ENCODE results near the gene LARGE1. TPM values are rescaled to one million over a fixed set of nuclear protein-coding genes. Genes with fewer than 3 reads are reported as not detected.

LARGE1 gene
- total and polyA plus RNA-seq, 2 of the 13 experiments (the other 11 are each of a cell fraction or from before 2014, with no cell fraction given), result 8.4 to 11.0 TPM

DNA sequence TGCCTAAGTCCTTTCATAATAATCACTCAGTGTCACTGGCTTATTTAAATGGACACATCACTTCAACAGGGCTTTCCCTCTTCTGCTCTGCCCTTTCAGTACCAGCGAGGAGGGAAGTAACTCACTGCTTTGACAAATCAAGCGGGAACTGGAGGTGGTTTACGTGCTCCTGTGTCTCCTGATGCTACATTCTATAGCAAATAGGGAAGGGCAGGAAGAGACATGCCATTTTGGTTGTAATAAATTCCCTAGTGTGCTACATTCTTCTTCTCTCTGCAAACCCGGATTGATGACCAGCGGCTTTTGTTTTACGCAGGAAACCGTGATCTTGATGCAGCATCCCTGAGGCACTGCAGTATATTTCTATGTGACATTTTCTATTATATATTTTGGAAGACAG is 491.0 kb downstream of the LARGE1 start:
- ChIA-PET POLR2A (no interaction called here), CTCF (ENCODE audit: low intra/inter-chr PET ratio, low total read pairs) (no interaction called here)
- in situ Hi-C loops (cut with HindIII; ENCODE audit: extremely low pct_ligation_motif_present, low pct_unique_long_range_greater_than_20kb) (no loop called here), intact Hi-C loops (cut with micrococcal nuclease; ENCODE audit: unreplicated experiment) (no loop called here)
- WGBS (ENCODE audit: low lambda C conversion rate), result 95% methylated on average over 7 of the region's 7 CpGs
- Histone ChIP-seq H3K9me3 (ENCODE audit: low read length) (no peaks in the 10 kb centered on the region), H2AFZ (ENCODE audit: low read length) (no peak overlapping the region), H3K36me3 (replicated peaks in 1 of 2; ENCODE audit: control insufficient read depth in 1 of 2, insufficient read depth in 2 of 2, low read length in 2 of 2) (no peaks in the 10 kb centered on the region), H3K4me1 (ENCODE audit: insufficient read depth, low read length) (peaks cover 9% of the 10 kb centered on the region), H3K79me2 (ENCODE audit: insufficient read depth, low read length) (no peaks in the 10 kb centered on the region), H3K27ac (ENCODE audit: extremely low read length, insufficient read depth, low read length) (no peak overlapping the region), H3K4me3 (replicated peaks in 1 of 3; ENCODE audit: insufficient read depth in 1 of 3, low read depth in 2 of 3, low read length in 3 of 3) (no peak overlapping the region), H3K4me2 (ENCODE audit: low read depth, low read length) (no peak overlapping the region), H4K20me1 (ENCODE audit: insufficient read depth, low read length) (no peaks in the 10 kb centered on the region), H3K27me3 (ENCODE audit: control insufficient read depth in 1 of 2, insufficient read depth in 2 of 2, low read length in 2 of 2) (no peaks in the 10 kb centered on the region), H3K9ac (ENCODE audit: insufficient read depth, low read depth, low read length) (no peak overlapping the region)
- TF ChIP-seq, protein P1, sequence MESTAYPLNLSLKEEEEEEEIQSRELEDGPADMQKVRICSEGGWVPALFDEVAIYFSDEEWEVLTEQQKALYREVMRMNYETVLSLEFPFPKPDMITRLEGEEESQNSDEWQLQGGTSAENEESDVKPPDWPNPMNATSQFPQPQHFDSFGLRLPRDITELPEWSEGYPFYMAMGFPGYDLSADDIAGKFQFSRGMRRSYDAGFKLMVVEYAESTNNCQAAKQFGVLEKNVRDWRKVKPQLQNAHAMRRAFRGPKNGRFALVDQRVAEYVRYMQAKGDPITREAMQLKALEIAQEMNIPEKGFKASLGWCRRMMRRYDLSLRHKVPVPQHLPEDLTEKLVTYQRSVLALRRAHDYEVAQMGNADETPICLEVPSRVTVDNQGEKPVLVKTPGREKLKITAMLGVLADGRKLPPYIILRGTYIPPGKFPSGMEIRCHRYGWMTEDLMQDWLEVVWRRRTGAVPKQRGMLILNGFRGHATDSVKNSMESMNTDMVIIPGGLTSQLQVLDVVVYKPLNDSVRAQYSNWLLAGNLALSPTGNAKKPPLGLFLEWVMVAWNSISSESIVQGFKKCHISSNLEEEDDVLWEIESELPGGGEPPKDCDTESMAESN (CRISPR knock-in tag; conservative IDR thresholded peaks at IDR 0.05), result no peak
- TF ChIP-seq, protein P2, sequence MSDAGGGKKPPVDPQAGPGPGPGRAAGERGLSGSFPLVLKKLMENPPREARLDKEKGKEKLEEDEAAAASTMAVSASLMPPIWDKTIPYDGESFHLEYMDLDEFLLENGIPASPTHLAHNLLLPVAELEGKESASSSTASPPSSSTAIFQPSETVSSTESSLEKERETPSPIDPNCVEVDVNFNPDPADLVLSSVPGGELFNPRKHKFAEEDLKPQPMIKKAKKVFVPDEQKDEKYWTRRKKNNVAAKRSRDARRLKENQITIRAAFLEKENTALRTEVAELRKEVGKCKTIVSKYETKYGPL (CRISPR knock-in tag; IDR thresholded peaks at IDR 0.05), result no peak
- DNase-seq (ENCODE audit: low spot score), result no peak
- BruUV-seq (replicated peaks), result no TSS peak
- no peak for FAIRE-seq
- ATAC-seq, result no peak

DNA sequence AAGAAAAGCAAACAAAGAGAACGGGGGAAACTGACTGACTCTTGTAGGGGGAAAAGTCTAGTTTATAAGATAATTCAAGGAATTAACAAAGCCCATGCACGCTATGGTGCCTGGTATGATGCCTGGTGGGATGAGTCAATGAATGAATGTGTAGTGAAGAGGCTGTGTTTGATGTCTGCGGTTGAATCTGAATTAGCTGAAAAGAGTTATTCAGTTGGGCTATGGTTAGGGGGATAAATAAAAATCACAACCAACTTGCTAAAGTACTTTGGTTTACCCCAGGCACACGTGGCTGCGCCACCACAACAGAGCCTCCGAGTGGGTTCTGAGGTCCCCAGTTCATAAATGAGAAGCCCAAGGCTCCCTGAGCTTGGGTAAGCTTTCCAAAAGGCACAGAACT is 492.8 kb downstream of the LARGE1 start:
- no peak overlapping the region for H3K4me2 ChIP-seq (ENCODE audit: low read depth, low read length)
- no peak overlapping the region for H3K27ac ChIP-seq (ENCODE audit: extremely low read length, insufficient read depth, low read length)
- no TSS peak for BruUV-seq (replicated peaks)
- ChIA-PET CTCF (ENCODE audit: low intra/inter-chr PET ratio, low total read pairs) (no interaction called here), POLR2A (no interaction called here)
- no peak for ATAC-seq
- no peak overlapping the region for H3K4me3 ChIP-seq (replicated peaks in 1 of 3; ENCODE audit: insufficient read depth in 1 of 3, low read depth in 2 of 3, low read length in 3 of 3)
- peaks cover 9% of the 10 kb centered on the region for H3K4me1 ChIP-seq (ENCODE audit: insufficient read depth, low read length)
- 83% methylated on average over 6 of the region's 6 CpGs for WGBS (ENCODE audit: low lambda C conversion rate)
- in situ Hi-C loops (cut with HindIII; ENCODE audit: extremely low pct_ligation_motif_present, low pct_unique_long_range_greater_than_20kb) (no loop called here), intact Hi-C loops (cut with micrococcal nuclease; ENCODE audit: unreplicated experiment) (no loop called here)
- H2AFZ ChIP-seq (ENCODE audit: low read length), result no peak overlapping the region
- no peak for DNase-seq (ENCODE audit: low spot score)
- no peaks in the 10 kb centered on the region for H3K36me3 ChIP-seq (replicated peaks in 1 of 2; ENCODE audit: control insufficient read depth in 1 of 2, insufficient read depth in 2 of 2, low read length in 2 of 2)
- no peaks in the 10 kb centered on the region for H3K9me3 ChIP-seq (ENCODE audit: low read length)
- FAIRE-seq, result no peak
- H3K79me2 ChIP-seq (ENCODE audit: insufficient read depth, low read length), result no peaks in the 10 kb centered on the region
- no peak for TF ChIP-seq ZFP36 (IDR thresholded peaks at IDR 0.05; ENCODE audit: borderline replicate concordance, low read depth, low read length, partially characterized antibody)
- TF ChIP-seq ZNF562 (CRISPR knock-in tag; IDR thresholded peaks at IDR 0.05; ENCODE audit: borderline replicate concordance), result no peak
- no peaks in the 10 kb centered on the region for H3K27me3 ChIP-seq (ENCODE audit: control insufficient read depth in 1 of 2, insufficient read depth in 2 of 2, low read length in 2 of 2)
- H3K9ac ChIP-seq (ENCODE audit: insufficient read depth, low read depth, low read length), result no peak overlapping the region
- H4K20me1 ChIP-seq (ENCODE audit: insufficient read depth, low read length), result no peaks in the 10 kb centered on the region
